ENCODE data around the gene IFT88. TPM values are rescaled to one million over a fixed set of nuclear protein-coding genes. Genes with fewer than 3 reads are reported as not detected.

IFT88 gene
- polyA plus RNA-seq, 4 donors, result 36.2 to 47.1 (median 37.4) TPM

DNA sequence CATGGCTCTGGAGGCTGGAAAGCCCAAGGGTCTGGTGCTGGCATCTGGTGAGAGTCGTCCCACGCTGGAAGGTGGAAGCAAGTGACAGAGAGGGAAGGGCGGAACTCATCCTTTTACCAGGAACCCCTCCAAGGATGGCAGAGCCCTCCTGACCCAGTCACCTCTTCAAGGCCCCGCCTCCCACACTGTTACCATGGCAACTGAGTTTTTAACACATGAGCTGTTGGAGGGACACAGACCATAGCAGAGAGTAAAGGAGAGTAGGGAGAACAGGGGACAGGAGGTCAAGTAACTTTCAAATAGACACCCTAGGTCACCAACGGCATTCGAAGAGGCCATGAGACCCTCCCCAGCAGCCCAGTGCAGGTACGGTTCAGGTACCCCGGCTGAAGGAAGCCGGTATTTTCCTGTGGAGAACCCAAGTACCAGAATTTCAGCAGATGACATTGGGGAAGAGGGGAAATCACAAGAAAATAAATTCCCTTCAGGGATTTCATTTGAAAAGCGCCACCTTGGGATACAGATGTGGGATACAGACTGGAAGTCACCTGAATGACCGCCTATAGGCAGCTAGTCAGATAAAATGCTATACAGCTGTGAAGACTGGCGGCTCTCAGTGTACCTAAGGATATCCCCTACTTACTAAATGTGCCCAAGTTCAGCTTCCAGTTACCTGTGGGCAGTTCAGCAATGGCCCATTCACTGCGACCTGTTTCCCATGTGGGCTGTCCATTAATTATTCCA, 144.5 kb downstream of the IFT88 start:
- no peak for DNase-seq (ENCODE audit: low read depth in 4 of 4, low spot score in 2 of 4)

- DNase-seq (ENCODE audit: low read depth in 4 of 4, low spot score in 2 of 4), result no peak
Observed at GRCh38 chr13:20713014-20713376, 146.0 kb downstream of the IFT88 start.

DNA sequence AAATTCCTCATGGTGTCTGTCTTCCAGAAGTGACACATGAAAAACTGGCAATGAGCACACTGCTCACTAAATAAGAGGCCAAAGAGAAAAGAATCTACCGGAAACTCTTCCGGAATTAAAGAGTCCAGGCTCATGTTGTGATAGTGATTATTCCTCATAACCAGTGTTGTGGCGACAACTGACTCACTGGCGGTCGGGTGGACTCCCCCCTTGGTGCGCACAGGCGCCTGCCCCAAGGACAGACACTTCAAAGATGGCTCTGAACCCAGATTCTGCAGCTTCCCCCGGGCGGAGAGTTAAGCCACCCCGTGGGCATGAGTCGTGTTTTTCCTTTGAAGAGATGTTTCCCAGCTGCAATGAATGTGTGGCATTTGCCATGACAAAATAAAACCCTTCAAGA, 146.8 kb downstream of the IFT88 start:
- no peak for DNase-seq (ENCODE audit: low read depth in 4 of 4, low spot score in 2 of 4)

DNA sequence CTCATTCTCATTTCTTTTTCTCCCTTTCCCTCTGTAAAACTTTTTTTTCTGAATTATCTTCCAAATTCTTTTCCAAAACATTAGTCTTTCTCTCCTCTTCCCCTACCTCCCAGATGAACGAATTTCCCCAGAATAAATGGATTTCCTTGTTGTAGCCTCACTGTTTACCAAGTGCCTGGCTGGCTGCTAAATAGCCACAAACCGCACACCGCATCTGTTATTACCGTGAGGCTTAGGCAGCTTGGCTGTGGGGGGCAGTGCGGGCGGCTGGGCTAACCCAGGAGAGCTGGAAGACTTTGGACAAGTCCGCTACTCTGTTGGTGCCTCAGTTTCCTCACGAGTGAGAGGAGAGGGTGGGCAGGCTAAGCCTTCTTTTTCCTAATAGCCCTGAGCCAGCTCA, 147.2 kb downstream of the IFT88 start:
- no peak for DNase-seq (ENCODE audit: low read depth in 4 of 4, low spot score in 2 of 4)

GRCh38 chr13:20714563-20715329, 147.8 kb downstream of the IFT88 start:
- no peak for DNase-seq (ENCODE audit: low read depth in 4 of 4, low spot score in 2 of 4)

GRCh38 chr13:20715330-20715712, 148.4 kb downstream of the IFT88 start:
- no peak for DNase-seq (ENCODE audit: low read depth in 4 of 4, low spot score in 2 of 4)

- DNase-seq (ENCODE audit: low read depth in 4 of 4, low spot score in 2 of 4), result no peak
Observed at GRCh38 chr13:20716951-20717350, 150.0 kb downstream of the IFT88 start.

DNA sequence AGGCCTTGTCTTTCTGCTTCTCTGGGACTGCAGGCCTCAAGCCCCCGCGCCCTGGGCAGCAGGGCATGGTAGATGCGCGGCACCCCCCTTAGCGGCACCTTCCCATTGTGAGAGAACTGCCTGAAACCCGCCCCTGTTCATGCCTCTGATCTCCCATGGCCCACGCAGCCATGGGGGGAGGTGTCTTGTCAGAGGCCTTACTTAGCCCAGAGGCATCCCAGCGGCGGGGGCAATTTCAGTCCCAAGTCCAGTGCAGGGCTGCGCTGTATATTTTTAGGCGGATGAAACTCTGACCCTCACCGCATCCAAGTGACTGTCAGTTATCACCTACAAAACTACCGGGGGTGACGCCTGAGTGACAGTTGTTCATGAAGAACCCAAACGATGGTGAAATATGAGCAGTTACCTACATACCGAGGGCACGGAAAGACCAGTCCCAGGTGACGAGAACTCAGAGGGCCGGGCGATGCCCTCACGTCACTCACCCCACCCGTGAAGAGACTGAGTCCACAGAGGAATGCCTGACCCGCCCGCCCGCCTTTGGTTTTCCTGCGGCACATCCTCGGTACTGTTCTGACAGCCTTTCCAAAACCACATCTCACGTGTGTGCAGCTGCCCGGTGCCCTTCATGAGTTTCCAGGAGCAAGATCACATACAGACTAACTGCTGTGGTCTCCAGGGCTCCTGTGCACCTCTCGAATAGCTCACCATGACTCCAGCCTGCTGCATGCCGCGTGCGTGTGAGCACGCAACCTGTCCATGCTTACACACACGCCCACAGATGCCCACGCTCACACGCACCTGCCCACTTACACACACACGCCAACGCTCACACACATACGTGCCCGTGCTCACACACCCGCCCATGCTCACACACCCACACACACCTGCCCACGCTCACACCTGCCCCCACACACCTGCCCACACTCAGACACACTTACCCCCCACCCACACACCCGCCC, 150.9 kb downstream of the IFT88 start:
- DNase-seq (ENCODE audit: low read depth in 4 of 4, low spot score in 2 of 4), result no peak

- DNase-seq (ENCODE audit: low read depth in 4 of 4, low spot score in 2 of 4), result no peak
Observed at GRCh38 chr13:20718958-20719566, 152.1 kb downstream of the IFT88 start.

DNA sequence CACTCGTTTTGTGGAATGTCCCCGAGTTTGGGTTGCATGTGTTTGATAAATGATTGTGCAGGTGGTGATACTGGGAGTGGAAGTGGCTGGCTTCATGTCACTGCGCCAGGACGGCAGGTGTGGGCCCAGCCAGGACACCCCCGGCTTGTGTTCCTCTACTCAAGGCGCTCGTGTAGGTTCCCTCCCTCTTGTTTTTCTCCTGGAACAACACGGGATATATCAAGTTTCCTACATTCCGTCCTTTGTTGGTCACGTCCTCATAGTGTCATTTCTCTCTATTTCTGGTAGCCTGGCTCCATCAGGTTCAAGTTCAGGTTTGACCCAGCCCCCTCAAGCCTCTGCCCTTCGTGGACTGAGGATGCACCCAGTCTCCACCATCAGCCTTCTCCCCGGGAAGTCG, 152.8 kb downstream of the IFT88 start:
- DNase-seq (ENCODE audit: low read depth in 4 of 4, low spot score in 2 of 4), result no peak

GRCh38 chr13:20720499-20720898, 153.5 kb downstream of the IFT88 start:
- DNase-seq (ENCODE audit: low read depth in 4 of 4, low spot score in 2 of 4), result no peak

GRCh38 chr13:20721058-20721453, 154.1 kb downstream of the IFT88 start:
- no peak for DNase-seq (ENCODE audit: low read depth in 4 of 4, low spot score in 2 of 4)

GRCh38 chr13:20721454-20722357, 154.7 kb downstream of the IFT88 start:
- DNase-seq (ENCODE audit: low read depth in 4 of 4, low spot score in 2 of 4), result no peak

DNA sequence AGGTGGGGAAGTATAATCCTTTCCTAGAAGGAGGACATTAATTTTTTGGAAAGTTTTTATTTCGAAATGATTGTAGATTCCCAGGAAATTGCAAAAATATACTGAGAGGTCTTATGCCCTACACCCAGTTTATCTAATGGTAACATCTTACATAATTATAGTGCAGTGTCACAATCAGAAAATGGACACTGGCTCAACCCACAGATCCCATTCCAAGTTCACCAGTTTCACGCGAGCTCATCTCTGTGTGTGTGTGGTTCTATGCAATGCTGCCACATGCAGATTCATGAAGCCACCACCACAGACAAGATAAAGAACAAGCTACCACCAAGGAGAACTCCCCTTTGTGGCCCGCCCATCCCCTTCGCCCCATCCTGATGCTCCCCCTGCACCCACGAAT, 160.9 kb downstream of the IFT88 start:
- no peak for DNase-seq (ENCODE audit: low read depth in 4 of 4, low spot score in 2 of 4)

- no peak for DNase-seq (ENCODE audit: low read depth in 4 of 4, low spot score in 2 of 4)
Observed at GRCh38 chr13:20728579-20729311, 161.8 kb downstream of the IFT88 start.

- no peak for DNase-seq (ENCODE audit: low read depth in 4 of 4, low spot score in 2 of 4)
Observed at GRCh38 chr13:20729633-20730585, 163.0 kb downstream of the IFT88 start.

- DNase-seq (ENCODE audit: low read depth in 4 of 4, low spot score in 2 of 4), result no peak
Observed at GRCh38 chr13:20738616-20739015, 171.7 kb downstream of the IFT88 start.

DNA sequence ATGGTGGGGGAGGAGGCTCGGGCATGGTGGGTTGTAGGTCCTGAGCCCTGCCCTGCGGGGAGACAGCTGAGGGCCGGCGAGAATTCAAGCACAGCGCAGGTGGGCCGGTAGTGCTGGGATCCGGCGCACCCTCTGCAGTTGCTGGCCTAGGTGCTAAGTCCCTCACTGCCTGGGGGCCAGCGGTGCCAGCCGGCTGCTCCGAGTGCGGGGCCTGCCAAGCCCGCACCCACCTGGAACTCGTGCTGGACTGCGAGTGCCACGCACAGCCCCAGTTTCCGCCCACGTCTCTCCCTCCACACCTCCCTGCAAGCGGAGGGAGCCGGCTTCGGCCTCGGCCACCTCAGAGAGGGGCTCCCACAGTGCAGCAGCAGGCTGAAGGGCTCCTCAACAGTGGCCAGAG, 173.1 kb downstream of the IFT88 start:
- DNase-seq (ENCODE audit: low read depth in 4 of 4, low spot score in 2 of 4), result no peak
